ENCODE data around the gene PLAAT3.
"Not testable (repeated sequence)": the region's sequence is repeated elsewhere in the genome, so short reads cannot be mapped to it uniquely, and the experiment has no call there.

PLAAT3 gene

GRCh38 chr11:63608353-63609345 is 5.6 kb downstream of the PLAAT3 start:
- peak; percentile 16 for DNase-seq

DNA sequence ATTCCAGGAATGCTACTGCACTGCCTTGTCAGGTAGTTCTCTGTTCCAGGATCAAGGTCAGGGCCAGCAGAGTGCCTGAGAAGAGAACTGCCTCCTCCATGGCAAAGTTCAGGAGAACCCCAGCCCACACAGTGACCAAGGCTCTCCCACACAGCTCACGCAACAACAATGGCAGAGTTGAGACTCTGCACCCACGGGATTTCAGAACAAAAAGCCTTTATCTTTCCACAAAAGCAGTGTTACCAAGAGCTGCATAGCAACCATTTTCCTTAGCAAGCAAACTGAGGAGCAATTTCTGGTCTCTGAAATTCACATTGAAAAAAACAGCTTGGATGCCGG is 11.1 kb downstream of the PLAAT3 start:
- DNase-seq = no peak

DNA sequence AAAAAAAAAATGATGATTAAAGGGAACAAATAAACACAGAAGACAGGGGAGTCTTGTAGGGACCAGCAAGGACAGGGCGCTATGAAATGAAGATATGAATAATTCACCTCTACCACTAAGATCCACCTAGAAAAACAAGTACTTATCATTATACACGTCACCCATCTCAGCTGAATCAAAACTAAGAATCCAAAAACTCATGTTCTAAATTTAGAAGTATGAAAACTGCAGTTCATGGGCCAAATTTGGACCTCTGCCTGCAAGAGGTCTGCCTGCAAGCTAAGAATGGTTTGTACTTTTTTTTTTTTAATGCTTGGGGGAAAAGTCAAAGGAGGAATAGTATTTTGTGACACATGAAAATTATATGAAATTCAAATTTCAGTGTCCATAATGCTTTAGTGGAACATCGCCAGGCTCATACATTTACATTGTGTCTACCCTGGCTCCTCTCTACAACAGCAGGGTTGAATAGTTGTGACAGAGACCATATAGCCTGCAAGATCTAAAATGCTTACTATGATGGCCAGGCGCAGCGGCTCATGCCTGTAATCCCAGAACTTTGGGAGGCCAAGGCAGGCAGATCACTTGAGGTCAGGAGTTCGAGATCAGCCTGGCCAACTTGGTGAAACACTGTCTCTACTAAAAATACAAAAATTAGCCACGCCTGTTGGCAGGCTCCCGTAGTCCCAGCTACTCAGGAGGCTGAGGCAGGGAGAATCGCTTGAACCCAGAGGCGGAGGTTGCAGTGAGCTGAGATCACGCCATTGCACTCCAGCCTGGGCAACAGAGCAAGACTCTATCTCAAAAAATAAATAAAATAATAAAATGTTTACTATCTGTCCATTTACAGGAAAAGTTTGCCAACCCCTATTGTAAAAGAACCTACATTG is 11.7 kb downstream of the PLAAT3 start:
- DNase-seq = not testable (repeated sequence)

- DNase-seq = peak; percentile 66
Observed at GRCh38 chr11:63599211-63600122, 14.8 kb downstream of the PLAAT3 start.

DNA sequence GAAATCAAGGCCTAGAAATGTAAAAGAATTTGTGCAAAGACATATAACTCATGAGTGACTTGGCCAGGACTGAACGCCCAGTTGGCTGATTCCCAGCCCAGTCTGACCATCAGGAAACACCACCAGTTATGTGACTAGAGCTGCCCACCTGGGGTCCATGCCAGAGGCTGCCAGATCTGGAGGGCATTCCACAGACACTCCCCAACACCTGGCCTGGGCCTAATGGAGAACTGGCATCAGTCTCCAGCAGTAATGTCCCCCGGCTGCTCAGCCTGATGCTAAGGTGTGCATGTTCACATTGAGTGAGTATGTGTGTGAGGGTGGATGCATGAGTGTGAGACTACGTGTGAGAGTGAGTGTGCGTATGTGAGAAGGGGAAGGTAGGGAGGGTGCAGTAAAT is 15.7 kb downstream of the PLAAT3 start:
- no peak for DNase-seq

DNA sequence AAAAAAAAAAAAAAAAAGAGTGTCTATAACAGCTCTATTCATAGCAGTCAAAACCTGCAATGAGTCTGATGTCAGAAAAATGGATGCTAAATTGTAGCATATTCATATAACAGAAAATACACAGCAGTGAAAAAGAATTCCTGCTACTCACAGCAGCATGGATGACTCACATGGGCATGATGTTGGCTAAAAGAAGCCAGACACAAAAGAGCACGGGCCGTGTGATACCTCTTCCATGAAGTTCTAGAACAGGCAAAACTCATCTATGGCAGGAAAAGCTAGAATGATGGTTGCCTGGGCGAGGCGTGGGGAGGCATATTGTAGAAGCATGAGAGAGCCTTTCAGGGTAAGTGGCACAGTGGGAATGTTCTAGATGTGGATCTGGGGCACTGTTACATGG is 18.9 kb downstream of the PLAAT3 start:
- peak; percentile 11 for DNase-seq

DNA sequence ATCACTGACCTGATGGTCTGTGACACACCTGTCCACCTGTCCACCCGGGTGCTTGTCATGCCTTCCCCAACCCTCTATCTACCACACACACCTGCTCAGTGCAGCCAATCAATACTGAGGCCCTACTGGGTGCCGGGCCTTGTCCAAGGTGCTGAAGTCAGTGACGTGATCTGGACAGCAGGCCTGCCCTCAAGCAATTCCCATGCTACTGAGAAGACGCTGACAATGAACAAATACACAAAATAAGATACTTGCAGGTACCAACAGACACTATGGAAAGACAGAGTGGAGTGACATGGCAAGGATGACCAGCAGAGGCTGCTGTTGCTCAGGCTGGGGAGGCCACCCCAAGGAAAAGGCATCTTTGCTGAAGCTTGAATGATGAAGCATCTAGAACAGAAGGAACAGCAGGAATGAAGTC is 21.2 kb downstream of the PLAAT3 start:
- peak; percentile 17 for DNase-seq

GRCh38 chr11:63590024-63590788 is 24.0 kb downstream of the PLAAT3 start:
- no peak for DNase-seq

GRCh38 chr11:63589000-63589399 is 25.2 kb downstream of the PLAAT3 start:
- DNase-seq = no peak

GRCh38 chr11:63586451-63587166 is 27.6 kb downstream of the PLAAT3 start:
- no peak for DNase-seq

- no peak for DNase-seq
Observed at GRCh38 chr11:63583357-63583677, 30.9 kb downstream of the PLAAT3 start.

DNA sequence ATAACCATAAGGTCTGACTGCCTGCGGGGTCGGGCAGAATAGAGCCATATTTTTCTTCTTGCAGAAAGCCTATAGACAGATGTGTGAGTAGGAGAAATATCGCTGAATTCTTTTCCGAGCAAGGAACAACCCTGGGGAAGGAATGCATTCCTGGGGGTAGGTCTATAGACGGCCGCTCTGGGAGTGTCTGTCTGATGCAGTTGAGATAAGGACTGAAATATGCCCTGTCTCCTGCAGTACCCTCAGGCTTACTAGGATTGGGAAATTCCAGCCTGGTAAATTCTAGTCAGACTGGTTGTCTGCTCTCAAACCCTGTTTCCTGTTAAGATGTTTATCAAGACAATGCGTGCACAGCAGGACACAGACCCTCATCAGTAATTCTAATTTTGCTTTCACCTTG is 33.0 kb downstream of the PLAAT3 start:
- DNase-seq = not testable (repeated sequence)

GRCh38 chr11:63578882-63579281 is 35.4 kb downstream of the PLAAT3 start:
- DNase-seq = not testable (repeated sequence)

DNA sequence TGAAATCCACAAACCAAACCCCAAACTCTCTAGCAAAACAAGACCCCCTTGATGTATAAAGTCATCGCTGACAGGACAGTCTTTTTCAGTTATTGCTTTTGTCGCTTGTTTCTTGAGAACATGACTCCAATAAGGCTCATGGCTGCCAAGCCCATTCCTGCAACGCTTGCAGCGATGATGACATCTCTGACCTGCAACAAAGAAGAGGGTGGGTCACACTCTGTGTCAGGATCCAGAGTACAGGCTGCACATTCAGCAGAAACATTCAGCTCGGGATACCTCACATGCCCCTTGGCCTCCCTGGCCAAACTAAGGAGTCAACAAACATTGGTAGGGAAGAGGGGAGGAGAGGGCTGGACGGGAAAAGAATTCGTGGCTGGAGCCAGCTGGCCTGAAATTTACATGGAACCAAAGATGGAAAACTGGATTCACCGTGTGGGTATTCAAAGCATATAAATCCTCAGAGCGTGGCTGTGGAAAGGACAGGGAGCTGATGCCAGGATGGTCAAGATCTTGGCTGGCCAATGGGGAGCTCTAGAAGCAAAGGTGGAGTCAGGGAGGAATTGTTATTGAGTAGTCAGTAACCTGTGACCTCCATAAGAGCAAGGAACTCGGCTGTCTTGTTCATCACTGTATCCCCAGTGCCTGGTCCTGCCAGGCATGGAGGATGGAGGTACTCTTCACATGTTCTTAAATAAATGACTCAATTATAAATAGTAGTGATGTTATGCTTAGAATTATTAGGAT is 39.2 kb downstream of the PLAAT3 start:
- DNase-seq = peak; percentile 22

GRCh38 chr11:63573881-63574855 is 40.1 kb downstream of the PLAAT3 start:
- DNase-seq = peak; percentile 76

- DNase-seq = no peak
Observed at GRCh38 chr11:63572026-63572688, 42.1 kb downstream of the PLAAT3 start.

GRCh38 chr11:63569570-63569969 is 44.7 kb downstream of the PLAAT3 start:
- no peak for DNase-seq

- DNase-seq = peak; percentile 76
Observed at GRCh38 chr11:63567044-63567840, 47.0 kb downstream of the PLAAT3 start.

Measured in HCEC 1CT (cell line).